CD14-positive monocyte (primary cell): Measurements from ENCODE around the gene CETP. TPM values are rescaled to one million over a fixed set of nuclear protein-coding genes. Genes with fewer than 3 reads are reported as not detected.

Source experiments
- DNase-seq, 3 donors: peaks; one replicate each; pipeline ENCODE4 v3.0.0-alpha.2; 2011 to 2022
- H2AFZ ChIP-seq: 2 replicates; pipeline ENCODE4 v1.6.0; 2012; ENCODE audit warnings: mild to moderate bottlenecking, low read depth, low read length, inconsistent platforms; ENCODE audit not compliant: insufficient read depth, poor library complexity, severe bottlenecking
- H3K27ac ChIP-seq, 2 donors: 1 replicate in 1 of 2; 2 replicates in 1 of 2; pipeline ENCODE4 v1.5.1; 2012 to 2013; ENCODE audit warnings: low read length in 2 of 2, control low read depth in 1 of 2, inconsistent platforms in 1 of 2, low read depth in 1 of 2, mild to moderate bottlenecking in 1 of 2
- H3K27me3 ChIP-seq, 2 donors: one replicate each; pipeline versions ENCODE4 v1.6.0 to v1.6.1; 2011 to 2013; ENCODE audit warnings: low read length in 2 of 2; ENCODE audit not compliant: control insufficient read depth in 2 of 2, insufficient read depth in 2 of 2
- H3K36me3 ChIP-seq, 2 donors: replicated peaks in 1 of 2; 1 replicate in 1 of 2; 2 replicates in 1 of 2; pipeline versions ENCODE4 v1.5.1 to v1.6.1; 2012 to 2013; ENCODE audit warnings: low read length in 2 of 2, control low read depth in 1 of 2, inconsistent platforms in 1 of 2, mild to moderate bottlenecking in 1 of 2; ENCODE audit not compliant: insufficient read depth in 2 of 2, control insufficient read depth in 1 of 2
- H3K4me1 ChIP-seq, 2 donors: 1 replicate in 1 of 2; 2 replicates in 1 of 2; pipeline versions ENCODE4 v1.5.1 to v1.6.1; 2012 to 2013; ENCODE audit warnings: low read length in 2 of 2, control low read depth in 1 of 2, inconsistent platforms in 1 of 2, mild to moderate bottlenecking in 1 of 2, moderate library complexity in 1 of 2; ENCODE audit not compliant: insufficient read depth in 2 of 2, control insufficient read depth in 1 of 2
- H3K4me2 ChIP-seq: replicated peaks from 2 replicates; pipeline ENCODE3; 2012; ENCODE audit warnings: low read length, moderate library complexity, mild to moderate bottlenecking; ENCODE audit not compliant: poor library complexity, severe bottlenecking; ENCODE audit errors: extremely low read depth
- H3K4me3 ChIP-seq, 3 experiments: fragments of 200-600 bp in 1 of 3; sonication (generic) in 1 of 3; replicated peaks in 1 of 3; 1 replicate in 2 of 3; 2 replicates in 1 of 3; pipeline ENCODE4 v1.5.1; 2011 to 2013; ENCODE audit warnings: low read length in 3 of 3, mild to moderate bottlenecking in 3 of 3, control low read depth in 2 of 3, low read depth in 2 of 3, inconsistent platforms in 1 of 3, moderate library complexity in 1 of 3
- H3K79me2 ChIP-seq: 2 replicates; pipeline ENCODE4 v1.6.0; 2012; ENCODE audit warnings: mild to moderate bottlenecking, control low read depth, inconsistent platforms, low read length, moderate library complexity; ENCODE audit not compliant: insufficient read depth
- H3K9ac ChIP-seq: 2 replicates; pipeline ENCODE4 v1.6.0; 2017; ENCODE audit warnings: low read length, mild to moderate bottlenecking; ENCODE audit not compliant: insufficient read depth, poor library complexity, severe bottlenecking
- H3K9me3 ChIP-seq, 2 donors: replicated peaks in 1 of 2; 1 replicate in 1 of 2; 2 replicates in 1 of 2; pipeline versions ENCODE4 v1.5.1 to v1.6.1; 2012 to 2013; ENCODE audit warnings: low read length in 2 of 2, control low read depth in 1 of 2; ENCODE audit not compliant: control insufficient read depth in 1 of 2, insufficient read depth in 1 of 2
- H4K20me1 ChIP-seq: 2 replicates; pipeline ENCODE4 v1.6.0; 2012; ENCODE audit warnings: mild to moderate bottlenecking, low read length, control low read depth, moderate library complexity; ENCODE audit not compliant: insufficient read depth
- H3K27ac Mint-ChIP-seq, 7 donors: one replicate each; pipeline ENCODE4 v1.8.0; 2020; ENCODE audit warnings: mild to moderate bottlenecking in 7 of 7, mixed read lengths in 7 of 7, moderate library complexity in 6 of 7, inconsistent platforms in 2 of 7
- H3K27me3 Mint-ChIP-seq, 3 donors: one replicate each; pipeline ENCODE4 v1.8.0; 2021 to 2022; ENCODE audit warnings: low read depth in 3 of 3, mild to moderate bottlenecking in 3 of 3, mixed read lengths in 3 of 3, moderate library complexity in 3 of 3, inconsistent platforms in 1 of 3
- H3K36me3 Mint-ChIP-seq, 2 donors: one replicate each; pipeline ENCODE4 v1.8.0; 2020; ENCODE audit warnings: mixed read lengths in 2 of 2, inconsistent platforms in 1 of 2, mild to moderate bottlenecking in 1 of 2
- H3K4me1 Mint-ChIP-seq: one replicate; pipeline ENCODE4 v1.8.0; 2020; ENCODE audit warnings: mild to moderate bottlenecking, mixed read lengths
- H3K4me3 Mint-ChIP-seq, 2 donors: one replicate each; pipeline ENCODE4 v1.8.0; 2020; ENCODE audit warnings: mild to moderate bottlenecking in 2 of 2, mixed read lengths in 2 of 2, moderate library complexity in 1 of 2
- H3K9me3 Mint-ChIP-seq, 7 donors: one replicate each; pipeline ENCODE4 v1.8.0; 2020 to 2022; ENCODE audit warnings: mixed read lengths in 7 of 7, mild to moderate bottlenecking in 6 of 7, moderate library complexity in 6 of 7, inconsistent platforms in 2 of 7
- CTCF ChIP-seq: fragments of 200-600 bp; IDR thresholded peaks from one replicate; pipeline ENCODE4 v1.8.0; 2022; ENCODE audit warnings: antibody characterized with exemption, mild to moderate bottlenecking
- WGBS: methylation state at CpG from one replicate; pipeline ENCODE4 v1.1.5; 2013; ENCODE audit warnings: missing lambda C conversion rate; ENCODE audit not compliant: insufficient coverage; 5-methylcytosine and 5-hydroxymethylcytosine counted together
- intact Hi-C, 2 donors: fragments of 100-400 bp; cut with micrococcal nuclease; formaldehyde crosslinking; loops; one replicate each; pipeline versions ENCODE4 v1.15.0 to v1.15.1; 2023
- polyA plus RNA-seq, 3 donors: library from polyadenylated mRNA; depleted of rRNA in 1 of 3; unstranded in 2 of 3; stranded (reverse) in 1 of 3; fragments of 300-500 nt in 2 of 3; fragments of >200 nt in 1 of 3; fragmentation: Illumina TruSeq in 2 of 3; gene quantifications; 1 replicate in 2 of 3; 2 replicates in 1 of 3; pipeline ENCODE4 v1.2.3, GENCODE V29; 2012 to 2021

Gene CETP
- polyA plus RNA-seq, 3 donors, result 0.61 to 2.1 (median 1.3) TPM

GRCh38 chr16:56985288-56985961, 23.7 kb downstream of the CETP start:
- Histone ChIP-seq H3K79me2 (peaks cover 42% of the 10 kb centered on the region), H3K27me3 (no peaks in the 10 kb centered on the region), H4K20me1 (peaks cover 7% of the 10 kb centered on the region), H3K9ac (peak overlapping the region; percentile 22), H3K27ac (peak overlapping the region; percentile 24 to 72), H3K4me3 (peak overlapping the region in 1 of 3 experiments; percentile 42), H3K36me3 (peaks cover 6 to 24% of the 10 kb centered on the region in 2 donors), H3K4me1 (peaks cover 51 to 59% of the 10 kb centered on the region in 2 donors), H3K4me2 (peak overlapping the region; percentile 22), H2AFZ (peak overlapping the region; percentile 43), H3K9me3 (no peaks in the 10 kb centered on the region)
- WGBS, result 49% methylated on average over 4 of the region's 7 CpGs
- Mint-ChIP-seq H3K4me1 (peaks cover 78% of the 10 kb centered on the region), H3K27me3 (peaks cover 0 to 4% (median 2%) of the 10 kb centered on the region in 3 donors), H3K27ac (peak overlapping the region; percentile 64 to 91 (median 80)), H3K36me3 (peaks cover 33 to 41% of the 10 kb centered on the region in 2 donors), H3K9me3 (no peaks in the 10 kb centered on the region), H3K4me3 (peak overlapping the region; percentile 20 to 64)
- DNase-seq, result peak; percentile 42 to 70 (median 56)
- intact Hi-C loops, result no loop called here
- TF ChIP-seq CTCF, result no peak

- Mint-ChIP-seq H3K4me3 (peak overlapping the region in 1 of 2 donors; percentile 15), H3K4me1 (peaks cover 78% of the 10 kb centered on the region), H3K36me3 (peaks cover 36 to 42% of the 10 kb centered on the region in 2 donors), H3K9me3 (no peaks in the 10 kb centered on the region), H3K27me3 (peaks cover 0 to 4% (median 2%) of the 10 kb centered on the region in 3 donors), H3K27ac (peak overlapping the region; percentile 40 to 82 (median 75))
- Histone ChIP-seq H3K4me3 (peak overlapping the region in 1 of 3 experiments; percentile 42), H2AFZ (peak overlapping the region; percentile 43), H3K27me3 (no peaks in the 10 kb centered on the region), H3K36me3 (peaks cover 6 to 24% of the 10 kb centered on the region in 2 donors), H3K4me1 (peaks cover 52 to 59% of the 10 kb centered on the region in 2 donors), H3K79me2 (peaks cover 47% of the 10 kb centered on the region), H3K9me3 (no peaks in the 10 kb centered on the region), H4K20me1 (peaks cover 12% of the 10 kb centered on the region), H3K9ac (peak overlapping the region; percentile 22), H3K27ac (peak overlapping the region; percentile 24 to 72), H3K4me2 (peak overlapping the region; percentile 22)
- WGBS, result 100% methylated on average over 1 of the region's 2 CpGs
- intact Hi-C loops, result no loop called here
- no peak for TF ChIP-seq CTCF
- DNase-seq, result no peak
Observed at GRCh38 chr16:56985962-56986360, 24.2 kb downstream of the CETP start.
